ENCODE measurements around the gene ASIC4.
A peak's percentile ranks its signal among the peaks of the same experiment; 100 is the strongest.

Gene ASIC4

GRCh38 chr2:219475697-219476651, 38.3 kb upstream of the ASIC4 start:
- no peaks in the 10 kb centered on the region for H3K9me3 Mint-ChIP-seq
- H3K36me3 Mint-ChIP-seq (ENCODE audit: low read depth) = no peaks in the 10 kb centered on the region
- H3K27me3 Mint-ChIP-seq = no peaks in the 10 kb centered on the region
- H3K4me3 Mint-ChIP-seq = no peak overlapping the region
- peaks cover 5% of the 10 kb centered on the region for H3K4me1 Mint-ChIP-seq (ENCODE audit: low read depth)
- no peak overlapping the region for H3K27ac Mint-ChIP-seq

- Mint-ChIP-seq H3K9me3 (no peaks in the 10 kb centered on the region), H3K36me3 (ENCODE audit: low read depth) (no peaks in the 10 kb centered on the region), H3K27ac (no peak overlapping the region), H3K27me3 (peaks cover 5% of the 10 kb centered on the region), H3K4me3 (no peak overlapping the region), H3K4me1 (ENCODE audit: low read depth) (peaks cover 5% of the 10 kb centered on the region)
Measured at GRCh38 chr2:219476652-219477151, 37.6 kb upstream of the ASIC4 start.

- no peak overlapping the region for H3K27ac Mint-ChIP-seq
- no peaks in the 10 kb centered on the region for H3K36me3 Mint-ChIP-seq (ENCODE audit: low read depth)
- H3K4me1 Mint-ChIP-seq (ENCODE audit: low read depth) = peaks cover 5% of the 10 kb centered on the region
- no peak overlapping the region for H3K4me3 Mint-ChIP-seq
- H3K9me3 Mint-ChIP-seq = no peaks in the 10 kb centered on the region
- peaks cover 10% of the 10 kb centered on the region for H3K27me3 Mint-ChIP-seq
Measured at GRCh38 chr2:219477179-219477578, 37.1 kb upstream of the ASIC4 start.

- H3K4me1 Mint-ChIP-seq (ENCODE audit: low read depth) = peaks cover 5% of the 10 kb centered on the region
- no peaks in the 10 kb centered on the region for H3K36me3 Mint-ChIP-seq (ENCODE audit: low read depth)
- H3K27me3 Mint-ChIP-seq = peaks cover 12% of the 10 kb centered on the region
- H3K4me3 Mint-ChIP-seq = no peak overlapping the region
- no peak overlapping the region for H3K27ac Mint-ChIP-seq
- no peaks in the 10 kb centered on the region for H3K9me3 Mint-ChIP-seq
Measured at GRCh38 chr2:219477815-219478214, 36.5 kb upstream of the ASIC4 start.

- H3K4me1 Mint-ChIP-seq (ENCODE audit: low read depth) = peaks cover 6% of the 10 kb centered on the region
- no peak overlapping the region for H3K4me3 Mint-ChIP-seq
- H3K27ac Mint-ChIP-seq = no peak overlapping the region
- H3K9me3 Mint-ChIP-seq = no peaks in the 10 kb centered on the region
- H3K27me3 Mint-ChIP-seq = peaks cover 16% of the 10 kb centered on the region
- no peaks in the 10 kb centered on the region for H3K36me3 Mint-ChIP-seq (ENCODE audit: low read depth)
Measured at GRCh38 chr2:219478916-219479315, 35.4 kb upstream of the ASIC4 start.

- H3K4me3 Mint-ChIP-seq = no peak overlapping the region
- no peak overlapping the region for H3K27ac Mint-ChIP-seq
- H3K4me1 Mint-ChIP-seq (ENCODE audit: low read depth) = peaks cover 11% of the 10 kb centered on the region
- no peaks in the 10 kb centered on the region for H3K36me3 Mint-ChIP-seq (ENCODE audit: low read depth)
- peaks cover 20% of the 10 kb centered on the region for H3K27me3 Mint-ChIP-seq
- no peaks in the 10 kb centered on the region for H3K9me3 Mint-ChIP-seq
Measured at GRCh38 chr2:219480004-219480403, 34.3 kb upstream of the ASIC4 start.

GRCh38 chr2:219482674-219483405, 31.4 kb upstream of the ASIC4 start:
- peaks cover 6% of the 10 kb centered on the region for H3K4me1 Mint-ChIP-seq (ENCODE audit: low read depth)
- no peaks in the 10 kb centered on the region for H3K9me3 Mint-ChIP-seq
- no peak overlapping the region for H3K27ac Mint-ChIP-seq
- no peaks in the 10 kb centered on the region for H3K36me3 Mint-ChIP-seq (ENCODE audit: low read depth)
- H3K4me3 Mint-ChIP-seq = no peak overlapping the region
- H3K27me3 Mint-ChIP-seq = peaks cover 33% of the 10 kb centered on the region

GRCh38 chr2:219483451-219484342, 30.6 kb upstream of the ASIC4 start:
- peaks cover 33% of the 10 kb centered on the region for H3K27me3 Mint-ChIP-seq
- H3K4me3 Mint-ChIP-seq = peak overlapping the region; percentile 45
- no peaks in the 10 kb centered on the region for H3K9me3 Mint-ChIP-seq
- H3K36me3 Mint-ChIP-seq (ENCODE audit: low read depth) = no peaks in the 10 kb centered on the region
- H3K4me1 Mint-ChIP-seq (ENCODE audit: low read depth) = peaks cover 6% of the 10 kb centered on the region
- H3K27ac Mint-ChIP-seq = no peak overlapping the region

- peak overlapping the region; percentile 45 for H3K4me3 Mint-ChIP-seq
- H3K9me3 Mint-ChIP-seq = no peaks in the 10 kb centered on the region
- no peak overlapping the region for H3K27ac Mint-ChIP-seq
- H3K27me3 Mint-ChIP-seq = peaks cover 33% of the 10 kb centered on the region
- H3K36me3 Mint-ChIP-seq (ENCODE audit: low read depth) = no peaks in the 10 kb centered on the region
- peaks cover 6% of the 10 kb centered on the region for H3K4me1 Mint-ChIP-seq (ENCODE audit: low read depth)
Measured at GRCh38 chr2:219484343-219485200, 29.7 kb upstream of the ASIC4 start.

- peaks cover 6% of the 10 kb centered on the region for H3K4me1 Mint-ChIP-seq (ENCODE audit: low read depth)
- no peaks in the 10 kb centered on the region for H3K9me3 Mint-ChIP-seq
- H3K4me3 Mint-ChIP-seq = no peak overlapping the region
- no peak overlapping the region for H3K27ac Mint-ChIP-seq
- peaks cover 33% of the 10 kb centered on the region for H3K27me3 Mint-ChIP-seq
- no peaks in the 10 kb centered on the region for H3K36me3 Mint-ChIP-seq (ENCODE audit: low read depth)
Measured at GRCh38 chr2:219485201-219485580, 29.1 kb upstream of the ASIC4 start.

GRCh38 chr2:219486380-219486959, 27.8 kb upstream of the ASIC4 start:
- H3K4me3 Mint-ChIP-seq = no peak overlapping the region
- H3K9me3 Mint-ChIP-seq = no peaks in the 10 kb centered on the region
- no peak overlapping the region for H3K27ac Mint-ChIP-seq
- peaks cover 30% of the 10 kb centered on the region for H3K27me3 Mint-ChIP-seq
- peaks cover 6% of the 10 kb centered on the region for H3K4me1 Mint-ChIP-seq (ENCODE audit: low read depth)
- no peaks in the 10 kb centered on the region for H3K36me3 Mint-ChIP-seq (ENCODE audit: low read depth)

GRCh38 chr2:219488149-219488843, 26.0 kb upstream of the ASIC4 start:
- Mint-ChIP-seq H3K36me3 (ENCODE audit: low read depth) (no peaks in the 10 kb centered on the region), H3K4me3 (no peak overlapping the region), H3K4me1 (ENCODE audit: low read depth) (peaks cover 6% of the 10 kb centered on the region), H3K27me3 (peaks cover 23% of the 10 kb centered on the region), H3K9me3 (no peaks in the 10 kb centered on the region), H3K27ac (no peak overlapping the region)

- H3K27ac Mint-ChIP-seq = no peak overlapping the region
- no peaks in the 10 kb centered on the region for H3K9me3 Mint-ChIP-seq
- H3K36me3 Mint-ChIP-seq (ENCODE audit: low read depth) = no peaks in the 10 kb centered on the region
- peaks cover 27% of the 10 kb centered on the region for H3K27me3 Mint-ChIP-seq
- no peak overlapping the region for H3K4me3 Mint-ChIP-seq
- H3K4me1 Mint-ChIP-seq (ENCODE audit: low read depth) = peaks cover 6% of the 10 kb centered on the region
Measured at GRCh38 chr2:219488844-219489194, 25.5 kb upstream of the ASIC4 start.

Measured in stimulated activated naive CD8-positive, alpha-beta T cell treated with anti-CD3 and anti-CD28 coated beads, Interleukin-15, Interleukin-2, amounts not matched to agents 100 ng/mL and 50 ng/mL, for 24 hours (primary cell).